Inflammatory macrophage treated with lipopolysaccharide for 4 hours (primary cell): ENCODE data around the gene ARHGAP6.

ENCODE experiments used
- DNase-seq: peaks from one replicate; pipeline ENCODE4 v3.0.0-alpha.2; 2020

The ARHGAP6 gene

DNA sequence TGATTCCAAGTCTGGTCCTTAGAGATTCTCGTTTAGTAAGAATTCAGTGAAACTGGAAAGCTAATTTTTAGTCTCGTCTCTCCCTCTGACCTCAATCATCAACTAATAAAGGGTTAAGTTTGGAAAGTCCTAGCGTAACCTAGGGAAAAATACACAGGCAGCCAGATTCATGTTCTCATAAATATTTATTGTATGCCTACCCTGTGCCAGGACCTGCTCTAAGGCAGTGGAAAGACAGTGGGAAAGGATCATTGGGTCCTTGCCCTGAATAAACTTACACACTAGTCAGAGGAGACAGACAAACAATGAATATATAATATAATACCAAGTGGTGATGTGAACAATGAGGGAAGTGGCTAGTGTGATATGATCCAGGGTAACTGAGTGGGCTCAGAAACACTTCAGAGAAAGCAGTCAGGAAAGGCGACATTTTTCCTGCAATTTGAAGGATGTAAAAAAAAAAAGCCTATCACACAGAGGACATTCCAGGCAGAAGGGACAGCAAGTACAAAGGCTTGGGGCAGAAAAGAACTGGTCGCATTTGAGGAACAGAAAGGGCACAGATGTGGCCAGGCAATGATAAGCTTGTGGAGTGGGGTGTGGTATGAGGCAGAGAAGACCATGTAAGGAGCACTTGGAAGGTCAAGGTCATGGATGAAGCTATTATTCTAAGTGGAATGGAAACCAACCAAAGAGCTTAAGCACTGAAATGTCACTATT, 243.8 kb downstream of the ARHGAP6 start:
- DNase-seq, result no peak

DNA sequence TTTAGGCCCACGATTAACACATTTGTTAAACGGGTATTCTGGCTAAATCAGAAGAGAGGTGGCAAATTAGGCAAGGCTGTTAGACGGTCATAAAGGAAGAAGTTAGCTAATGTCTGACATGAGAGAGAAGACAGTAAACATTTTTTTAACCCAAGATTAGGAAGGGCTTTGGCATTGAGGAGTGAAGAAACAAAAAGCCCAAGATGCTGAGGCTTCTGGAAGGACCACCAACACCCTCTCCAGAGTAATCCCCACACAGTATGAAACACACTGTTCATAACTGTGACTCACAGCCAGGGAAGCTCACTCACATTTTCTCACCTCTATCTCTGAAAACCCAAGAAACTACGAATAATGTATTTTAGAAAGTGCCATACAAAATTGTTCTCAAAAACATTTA, 244.9 kb downstream of the ARHGAP6 start:
- peak; percentile 28 for DNase-seq

DNA sequence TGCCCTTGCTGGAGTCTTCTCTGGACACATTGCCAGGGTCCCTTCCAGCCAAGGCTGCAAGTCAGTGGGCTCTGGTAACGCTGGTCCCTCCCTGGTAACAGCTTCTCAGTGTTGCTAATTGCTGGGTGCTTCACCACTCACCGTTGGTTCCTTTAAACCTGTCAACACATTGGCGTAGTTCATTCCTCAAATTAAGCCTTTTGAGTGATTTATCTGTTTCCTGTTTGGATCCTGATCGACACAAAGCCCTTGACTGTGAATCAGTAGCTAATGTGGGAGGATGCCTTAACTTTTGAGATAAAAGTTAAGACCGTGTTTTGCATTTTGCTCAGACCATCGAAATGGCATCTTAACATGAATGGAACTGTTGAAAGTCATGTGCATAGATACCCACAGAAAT, 246.6 kb downstream of the ARHGAP6 start:
- no peak for DNase-seq

DNA sequence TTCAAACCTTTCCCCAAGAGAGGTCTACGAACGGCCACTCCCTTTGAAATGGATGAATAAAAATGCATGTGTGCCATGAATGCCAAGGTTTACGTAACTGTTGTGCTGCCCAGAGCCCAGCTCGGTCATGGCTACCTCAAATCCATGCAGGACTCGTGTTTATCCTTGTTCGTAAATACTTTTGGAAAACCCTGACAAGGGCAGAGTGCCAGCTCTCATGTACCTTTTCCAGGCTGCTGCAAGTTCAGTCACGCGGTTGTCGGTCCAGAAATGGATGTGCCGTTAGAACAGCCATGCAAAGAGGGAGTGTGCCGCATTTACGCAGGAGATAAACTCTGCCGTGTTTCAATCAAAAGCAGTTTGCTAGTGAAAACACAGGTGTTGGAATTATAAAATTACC, 249.1 kb downstream of the ARHGAP6 start:
- no peak for DNase-seq

DNA sequence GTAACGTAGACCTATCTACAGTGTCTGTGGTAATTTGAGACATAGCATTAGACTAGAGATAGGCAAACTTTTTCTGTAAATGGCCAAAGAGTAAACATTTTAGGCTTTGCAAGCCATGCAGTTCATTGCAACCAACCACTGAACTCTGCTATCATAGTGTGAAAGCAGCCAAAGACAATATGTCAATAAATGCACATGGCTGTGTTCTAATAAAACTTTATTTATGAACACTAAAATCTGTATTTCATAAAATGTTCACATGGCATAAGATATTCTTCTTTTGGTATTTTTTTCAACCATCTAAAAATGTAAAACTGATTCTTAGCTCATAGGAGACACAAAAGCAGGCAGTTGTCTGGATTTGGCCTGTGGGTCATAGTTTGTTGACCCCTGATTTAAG, 251.6 kb downstream of the ARHGAP6 start:
- no peak for DNase-seq

DNA sequence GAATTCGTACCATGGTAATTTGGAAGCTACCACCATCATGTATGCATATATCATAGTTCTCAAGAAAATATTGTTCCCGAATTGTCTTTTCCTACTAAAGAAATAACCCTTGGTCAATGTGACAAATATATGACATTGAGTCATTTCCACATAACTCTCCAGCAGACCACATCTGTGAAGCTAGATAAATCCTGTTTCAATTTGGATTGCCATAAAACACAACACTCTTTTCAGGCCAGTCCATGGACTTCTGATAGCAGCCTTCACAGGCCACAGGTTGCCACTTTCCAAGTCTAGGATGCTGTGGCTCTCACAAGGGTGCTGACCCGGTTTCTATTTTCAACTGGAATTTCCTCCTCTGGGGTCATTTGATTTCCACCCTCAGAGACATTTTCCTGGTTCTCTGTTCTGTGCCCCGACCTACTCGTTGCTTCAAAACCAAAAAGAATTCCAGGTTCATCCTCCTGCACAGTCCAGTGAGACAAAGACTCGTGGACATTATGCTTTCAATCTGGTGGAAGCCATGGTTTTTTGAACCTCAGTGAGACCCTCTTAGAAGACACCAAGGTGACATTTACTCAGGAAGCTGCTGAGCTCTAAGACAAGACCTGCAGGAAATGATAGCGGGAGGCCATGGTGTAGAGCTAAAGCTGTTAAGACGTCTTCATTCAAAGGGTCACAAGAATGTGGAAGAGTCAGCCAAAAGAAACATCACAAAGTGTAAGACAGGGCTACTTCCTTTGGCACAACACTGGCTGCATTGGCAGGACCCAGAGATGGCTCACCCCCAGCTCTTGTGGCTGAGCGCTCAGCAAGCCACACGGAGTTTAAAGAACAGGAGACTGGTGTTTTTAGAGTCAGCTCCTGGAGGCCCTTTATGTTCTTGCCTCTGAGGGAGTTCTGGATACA, 252.8 kb downstream of the ARHGAP6 start:
- no peak for DNase-seq

DNA sequence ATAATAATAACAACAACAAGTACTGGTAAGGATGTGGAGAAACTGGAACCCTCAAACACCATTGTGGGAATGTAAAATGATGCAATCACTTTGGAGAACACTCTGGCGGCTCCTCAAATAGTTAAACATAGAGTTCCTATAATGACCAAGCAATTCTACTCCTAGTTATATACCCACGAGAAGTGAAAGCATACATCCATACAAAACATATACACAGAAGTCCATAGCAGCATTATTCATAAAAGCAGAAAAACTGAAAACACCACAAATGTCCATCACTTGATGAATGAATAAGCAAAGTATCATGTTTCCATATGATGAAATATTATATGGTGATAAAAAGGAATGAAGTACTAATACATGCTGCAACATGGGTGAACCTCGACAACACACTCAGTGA, 255.8 kb downstream of the ARHGAP6 start:
- DNase-seq, result peak; percentile 21

DNA sequence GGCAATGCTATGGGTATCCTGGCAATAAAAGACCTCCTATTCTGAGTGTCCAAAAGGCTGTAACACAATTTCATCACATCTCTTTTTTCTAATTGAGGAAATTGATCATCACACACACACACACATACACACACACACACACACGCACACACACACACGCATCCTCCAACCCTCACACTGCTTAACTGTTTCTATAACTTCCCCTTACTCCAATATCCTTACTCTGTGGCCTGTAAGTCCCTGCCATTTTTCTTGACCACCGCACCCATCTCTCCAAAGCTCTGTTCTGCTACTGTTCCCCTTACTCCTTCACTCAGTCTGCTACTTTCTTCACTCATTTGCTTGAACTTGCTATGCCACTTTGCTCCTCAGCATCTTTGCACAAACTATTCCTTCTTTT, 256.9 kb downstream of the ARHGAP6 start:
- DNase-seq, result no peak

DNA sequence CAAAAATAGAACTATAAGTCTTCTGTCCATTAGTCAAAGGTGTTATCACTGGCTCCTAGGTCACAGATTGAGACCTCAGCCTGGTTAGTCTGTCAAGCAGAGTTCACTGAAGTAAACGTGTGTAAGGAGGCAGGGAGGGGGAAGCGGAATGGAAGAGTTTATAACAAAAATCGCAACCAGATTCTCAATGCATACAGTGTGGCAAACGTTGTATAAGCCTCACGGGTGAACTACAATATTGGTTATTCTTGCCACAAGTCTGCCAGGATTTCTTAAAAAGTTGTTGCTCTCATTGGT, 257.7 kb downstream of the ARHGAP6 start:
- no peak for DNase-seq

DNA sequence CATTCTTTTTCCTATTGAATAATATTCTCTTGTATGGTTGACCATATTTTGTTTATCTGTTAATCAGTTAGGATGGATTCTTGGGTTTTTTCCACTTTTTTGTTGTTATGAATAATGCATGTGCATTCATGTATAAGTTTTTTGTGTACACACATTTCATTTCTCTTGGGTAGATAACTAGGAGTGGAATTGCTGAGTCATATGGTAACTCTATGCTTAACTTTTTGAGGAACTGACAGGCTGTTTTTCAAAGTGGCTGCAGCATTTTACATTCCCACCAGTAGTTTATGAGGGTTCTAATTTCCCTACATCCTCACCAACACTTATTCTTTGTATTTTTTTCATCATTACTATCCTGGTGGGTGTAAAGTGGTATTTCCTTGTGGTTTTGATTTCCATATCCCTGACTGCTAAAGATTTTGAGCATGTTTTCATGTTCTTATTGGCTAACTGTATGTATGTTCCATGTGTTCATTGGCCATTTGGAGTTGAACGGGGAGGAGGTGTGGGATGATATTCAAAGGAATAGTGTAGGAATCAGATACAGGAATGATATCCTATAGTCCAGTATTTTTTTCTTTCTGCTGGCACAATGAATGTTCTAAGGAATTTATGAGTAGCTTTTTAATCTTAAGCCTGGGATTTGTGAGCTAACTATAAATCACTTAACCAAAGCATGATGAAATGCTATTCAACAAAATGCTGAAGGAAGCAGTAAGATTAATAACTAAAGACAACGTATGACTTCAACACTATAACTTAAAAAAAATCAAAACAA, 258.2 kb downstream of the ARHGAP6 start:
- DNase-seq, result peak; percentile 31

DNA sequence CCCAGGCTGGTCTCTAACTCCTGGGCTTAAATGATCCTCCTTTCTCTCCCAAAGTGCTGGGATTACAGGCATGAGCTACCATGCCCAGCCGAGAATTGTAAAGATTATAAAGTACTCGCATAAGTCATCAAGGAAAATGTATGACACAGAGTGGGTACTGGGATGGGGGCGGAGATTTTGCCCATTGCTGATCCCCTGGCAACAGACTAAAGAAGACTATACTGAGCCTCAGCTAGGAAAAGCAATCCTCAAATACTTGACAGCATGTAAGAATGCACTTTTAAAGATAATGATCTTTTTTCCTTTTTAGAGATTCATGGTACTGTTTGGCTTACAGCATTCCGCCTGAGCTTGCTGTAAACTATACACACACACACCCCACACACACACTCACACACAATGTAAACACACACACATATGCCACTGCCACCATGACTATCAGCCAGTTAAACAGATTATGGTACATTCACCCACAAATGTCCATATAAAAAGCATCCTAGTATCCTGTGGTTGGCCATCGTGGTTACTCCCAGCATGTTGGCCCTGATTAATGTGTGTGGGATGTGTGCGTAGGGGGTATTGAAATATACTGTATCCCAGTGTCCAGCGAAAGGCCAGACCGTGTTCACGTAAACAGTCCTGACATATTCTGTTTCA, 259.5 kb downstream of the ARHGAP6 start:
- no peak for DNase-seq

DNA sequence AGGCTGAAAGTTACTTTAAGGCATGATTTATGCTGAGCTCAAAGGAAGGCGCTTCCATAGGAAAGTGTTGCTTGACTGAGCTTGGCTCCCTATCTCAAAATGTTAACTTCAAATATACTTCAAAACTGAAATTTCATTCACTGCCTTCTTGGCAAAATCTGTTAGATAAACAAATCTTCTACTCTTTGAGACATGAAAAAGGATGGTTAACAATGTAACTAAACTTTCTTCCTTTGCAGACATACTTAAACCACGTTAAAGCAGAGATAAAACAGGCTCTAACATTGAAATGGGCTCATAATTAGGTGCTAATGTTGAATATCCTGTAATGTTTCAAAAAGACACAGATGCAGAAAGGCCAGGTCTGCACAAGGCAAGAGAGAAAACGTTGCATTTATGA, 262.1 kb downstream of the ARHGAP6 start:
- DNase-seq, result no peak

DNA sequence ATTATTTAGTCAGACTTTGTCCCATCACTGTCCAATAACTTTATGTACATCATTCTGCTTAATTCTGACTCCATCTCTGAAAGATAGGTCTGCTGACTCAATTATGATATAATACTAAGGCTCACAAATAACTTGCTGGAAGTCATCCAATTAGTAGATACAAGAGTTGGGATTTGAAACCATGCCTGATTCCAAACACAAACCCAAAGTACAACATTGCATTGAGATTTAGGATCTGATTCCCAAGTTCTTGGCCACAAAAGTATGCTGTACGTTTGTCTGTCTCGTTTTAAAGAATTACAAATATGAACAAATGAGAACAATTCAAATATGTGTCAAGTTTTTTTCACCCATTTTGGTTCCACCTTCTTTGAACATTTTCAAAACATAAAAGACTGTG, 263.8 kb downstream of the ARHGAP6 start:
- no peak for DNase-seq

DNA sequence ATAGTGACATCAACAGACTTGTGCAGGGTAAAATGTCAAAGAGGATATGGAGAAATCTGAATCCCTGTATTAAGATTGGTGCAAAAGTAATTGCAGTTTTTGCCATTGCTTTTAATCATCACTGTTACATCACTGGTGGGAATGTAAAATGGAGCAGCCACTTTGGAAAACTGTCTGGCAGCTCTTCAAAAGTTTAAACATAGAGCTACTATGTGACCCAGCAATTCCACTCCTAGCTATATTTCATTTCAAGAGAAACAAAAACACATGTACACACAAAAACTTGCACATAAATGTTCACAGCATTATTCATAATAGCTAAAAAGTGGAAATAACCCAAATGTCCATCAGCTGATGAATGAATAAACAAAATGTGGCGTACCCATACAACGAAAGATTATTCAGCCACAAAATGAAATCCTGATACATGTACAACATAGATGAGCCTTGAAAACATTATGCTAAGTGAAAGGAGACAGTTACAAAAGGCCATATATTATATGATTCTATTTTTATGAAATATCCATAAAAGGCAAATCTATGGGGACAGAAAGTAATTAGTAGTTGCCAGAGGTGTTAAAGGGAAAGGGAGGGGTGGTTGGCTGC, 266.1 kb downstream of the ARHGAP6 start:
- no peak for DNase-seq

DNA sequence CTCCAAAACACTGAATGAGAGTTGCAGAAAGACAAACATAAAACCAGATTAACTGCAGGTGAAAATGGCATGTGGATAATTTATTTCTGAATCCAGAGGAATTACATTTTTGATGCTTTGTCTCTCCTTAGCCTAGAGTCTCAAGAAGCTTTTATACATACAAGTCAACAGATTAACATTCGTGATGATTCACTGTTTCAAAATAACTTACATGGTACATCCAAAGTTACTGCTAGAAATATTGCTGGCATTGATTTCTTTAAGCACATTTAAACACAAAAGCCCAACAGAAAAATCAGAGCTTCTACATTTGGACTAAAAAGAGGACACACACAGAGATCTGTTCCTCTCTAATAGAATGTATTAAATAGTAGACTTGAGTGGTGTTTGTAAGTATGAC, 266.9 kb downstream of the ARHGAP6 start:
- no peak for DNase-seq

DNA sequence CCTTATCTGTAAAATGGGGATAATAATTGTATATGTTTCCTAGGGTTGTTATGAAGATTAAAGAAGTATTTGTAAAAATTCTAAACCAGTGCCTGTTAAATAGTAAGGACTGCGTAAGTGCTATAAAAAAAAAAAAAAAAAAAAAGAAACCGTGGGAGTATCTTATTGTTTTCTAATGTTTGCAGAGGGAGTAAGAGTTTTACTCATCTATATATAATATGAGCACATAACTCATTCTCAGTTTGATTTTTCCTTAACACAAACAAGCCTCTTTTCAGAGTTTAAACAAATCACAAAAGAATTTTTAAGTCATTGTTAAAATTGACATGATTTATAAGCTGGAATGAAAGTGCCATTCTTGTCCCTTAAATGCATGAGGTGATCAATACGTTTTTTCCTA, 267.6 kb downstream of the ARHGAP6 start:
- DNase-seq, result no peak

DNA sequence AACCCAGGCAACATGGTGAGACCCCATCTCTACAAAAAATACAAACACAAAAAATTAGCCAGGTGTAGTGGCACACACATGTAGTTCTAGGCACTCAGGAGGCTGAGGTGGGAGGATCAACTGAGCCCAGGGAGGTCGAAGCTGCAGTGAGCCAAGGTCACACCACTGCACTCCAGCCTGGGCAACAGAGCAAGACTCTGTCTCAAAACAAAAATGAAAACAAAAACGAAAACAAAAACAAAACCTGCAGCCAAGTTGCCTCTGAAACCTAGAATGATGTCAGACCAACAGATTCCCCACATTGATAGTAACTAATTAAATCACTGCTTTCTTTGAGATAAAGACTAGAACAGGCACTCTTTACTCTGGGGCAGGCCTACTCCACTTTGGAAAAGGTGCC, 268.0 kb downstream of the ARHGAP6 start:
- DNase-seq, result no peak

DNA sequence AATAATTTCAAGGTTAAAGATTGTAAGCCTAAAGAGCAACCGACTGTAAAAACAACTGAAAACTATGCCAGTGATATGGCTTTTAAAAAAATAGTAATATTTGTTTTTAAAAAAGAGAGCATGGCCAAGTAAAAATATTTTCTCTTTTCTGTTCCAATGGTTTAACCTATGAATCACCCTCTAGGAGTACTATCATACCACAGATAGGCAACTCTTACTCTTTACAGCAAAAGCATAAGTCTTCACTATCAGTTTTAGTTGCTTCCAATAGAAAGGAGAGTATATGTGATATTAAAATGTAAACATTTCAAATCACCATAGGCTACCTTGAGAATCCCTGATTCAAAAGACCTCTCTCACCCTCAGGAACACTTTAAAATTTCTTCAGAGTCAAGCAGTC, 269.9 kb downstream of the ARHGAP6 start:
- no peak for DNase-seq

DNA sequence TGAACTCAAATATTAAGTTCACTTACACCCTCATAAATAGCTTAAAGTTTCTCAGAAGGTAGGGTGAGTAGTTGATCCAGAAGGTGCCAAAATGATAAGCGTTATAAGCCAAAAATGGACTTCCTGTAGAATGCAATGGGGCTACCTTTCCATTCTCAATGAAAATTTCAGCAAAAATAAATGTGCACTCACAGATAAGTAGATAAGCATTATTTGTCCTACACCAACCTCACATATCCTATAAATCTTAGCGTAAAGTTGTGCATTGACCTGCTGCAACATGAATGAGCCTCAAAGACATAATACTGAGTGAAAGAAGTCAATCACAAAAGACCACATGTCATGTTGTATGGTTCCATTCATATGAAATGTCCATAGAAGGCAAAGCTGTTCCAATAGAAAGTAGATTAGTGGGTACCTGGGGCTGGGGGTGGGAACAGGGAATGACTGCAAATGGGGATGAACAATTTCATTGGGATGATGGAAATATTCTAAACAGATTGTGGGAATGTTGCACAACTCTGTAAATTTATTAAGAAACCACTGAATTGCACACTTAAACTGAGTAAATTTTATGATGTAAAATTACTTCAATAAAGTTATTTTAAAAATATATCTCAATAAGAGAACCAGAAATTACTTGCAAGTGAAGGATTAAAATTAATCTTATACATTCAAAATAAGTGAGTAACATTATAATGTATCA, 271.6 kb downstream of the ARHGAP6 start:
- DNase-seq, result no peak

DNA sequence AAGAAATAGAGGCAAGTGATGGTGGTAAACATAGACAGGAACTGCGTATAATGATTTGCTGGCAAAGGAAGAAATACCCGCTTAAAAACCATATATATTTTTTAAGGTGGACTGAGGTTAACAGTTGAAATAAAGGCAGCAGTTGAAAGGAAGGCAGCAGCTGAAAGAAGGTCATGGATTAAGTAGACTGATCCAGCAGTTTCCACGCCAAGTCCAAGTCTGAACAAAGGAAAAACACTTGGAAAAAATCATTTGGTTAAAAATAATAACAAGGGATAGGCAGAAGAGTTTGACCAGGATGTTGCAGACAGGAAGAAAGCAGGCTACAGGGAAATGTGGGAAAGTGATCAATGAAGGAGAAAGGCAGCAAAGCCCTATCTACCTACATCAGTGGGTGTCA, 278.9 kb downstream of the ARHGAP6 start:
- DNase-seq, result no peak

DNA sequence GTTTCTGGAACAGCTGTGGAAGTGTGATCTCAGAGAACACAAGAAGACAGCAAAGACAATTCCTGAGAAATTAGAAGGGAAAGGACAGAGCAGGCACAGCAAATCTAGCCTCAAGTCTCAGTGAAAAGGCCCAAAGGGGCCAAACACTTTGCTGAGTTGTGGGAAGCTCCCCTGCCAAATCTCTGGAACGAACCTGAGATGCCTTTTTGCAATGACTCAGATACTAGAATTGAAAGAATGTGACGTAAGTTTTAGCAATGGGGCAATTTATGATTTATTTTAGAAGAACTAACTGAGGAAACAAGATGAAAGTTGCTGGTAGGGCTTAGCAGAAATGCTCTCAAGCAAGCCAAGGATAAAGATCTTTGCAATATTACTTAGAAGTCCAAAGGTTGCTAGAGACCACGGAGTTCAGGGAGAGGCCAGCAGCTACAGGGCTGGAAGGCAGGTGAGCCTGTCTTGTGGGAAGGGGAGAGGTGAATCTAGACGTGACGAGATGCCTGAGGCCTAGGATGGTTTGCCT, 279.7 kb downstream of the ARHGAP6 start:
- peak; percentile 16 for DNase-seq

DNA sequence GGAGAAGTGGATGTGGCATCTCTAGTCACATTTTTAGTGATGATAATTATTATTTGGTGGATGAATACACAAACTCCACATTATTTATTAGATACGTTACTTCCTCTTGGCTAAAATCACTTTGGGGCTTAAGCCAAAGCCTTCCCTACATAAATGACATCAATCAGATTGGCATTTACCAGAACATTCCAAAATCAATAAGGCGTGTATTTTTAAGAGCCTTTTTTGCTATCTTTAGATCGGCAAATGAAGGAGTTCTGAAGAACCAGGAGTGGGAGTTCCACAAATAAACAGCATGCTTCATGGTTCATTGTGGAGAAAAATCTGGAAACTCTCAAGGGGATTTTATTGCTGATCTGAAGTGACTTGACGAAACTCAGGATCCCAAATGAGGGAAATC, 282.8 kb downstream of the ARHGAP6 start:
- DNase-seq, result no peak
